ENCODE results near the gene PHF14. TPM values are rescaled to one million over a fixed set of nuclear protein-coding genes. Genes with fewer than 3 reads are reported as not detected.

The PHF14 gene
- total RNA-seq, 1 experiment from 2014 or later, result 35.4 TPM

DNA sequence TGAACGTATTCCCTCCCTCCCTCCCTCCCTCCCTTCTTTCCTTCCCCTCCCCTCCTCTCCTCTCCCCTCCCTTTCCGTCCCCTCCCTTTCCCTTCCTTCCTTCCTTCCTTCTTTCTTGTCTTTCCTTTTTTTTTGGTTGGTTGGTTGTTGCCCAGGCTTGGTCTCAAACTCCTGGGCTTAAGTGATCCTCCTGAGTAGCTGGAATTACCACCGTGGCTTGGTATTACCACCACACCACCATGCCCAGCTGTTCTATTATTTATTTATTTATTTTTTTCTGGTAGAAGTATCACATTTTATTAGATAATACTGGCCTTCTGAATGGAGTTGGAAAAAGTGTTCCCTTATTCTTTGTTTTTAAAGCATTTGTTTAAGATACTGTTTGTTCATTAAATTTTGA lies 95.9 kb downstream of the PHF14 start:
- intact Hi-C loops (cut with micrococcal nuclease), result no loop called here
- Histone ChIP-seq H3K27ac (ENCODE audit: low read length) (no peak overlapping the region), H3K4me2 (ENCODE audit: low read length) (no peak overlapping the region), H3K4me3 (ENCODE audit: low read length) (no peak overlapping the region), H3F3A (ENCODE audit: low read length, unreplicated experiment) (no peaks in the 10 kb centered on the region), H2AFZ (ENCODE audit: low read length) (no peak overlapping the region), H3K36me3 (ENCODE audit: low read depth, low read length) (no peaks in the 10 kb centered on the region; the same call in 1 of the 2 replicates), H3K27me3 (ENCODE audit: low read length) (no peaks in the 10 kb centered on the region), H3K9ac (ENCODE audit: low read length) (no peak overlapping the region), H3K4me1 (ENCODE audit: insufficient read depth, low read length) (no peaks in the 10 kb centered on the region), H4K20me1 (ENCODE audit: low read length) (no peaks in the 10 kb centered on the region), H3K9me3 (ENCODE audit: low read length) (no peaks in the 10 kb centered on the region), H3K9me2 (replicated peaks; ENCODE audit: low read length) (no peaks in the 10 kb centered on the region), H3K79me2 (ENCODE audit: low read length) (no peaks in the 10 kb centered on the region)
- TF ChIP-seq EZH2 (IDR thresholded peaks at IDR 0.05; ENCODE audit: low read length, unreplicated experiment), result no peak
- TF ChIP-seq CTCF (conservative IDR thresholded peaks at IDR 0.05; ENCODE audit: low read depth, low read length), result no peak
- TF ChIP-seq EZH2phosphoT487 (IDR thresholded peaks at IDR 0.05; ENCODE audit: borderline replicate concordance, low read length), result no peak
- POLR2A ChIA-PET (ENCODE audit: unreplicated experiment), result interaction anchor here (0.6 kb wide), 1 partner anchor 22 kb away, joined by 4 read pairs; no protein-coding TSS in a partner anchor
- ATAC-seq (no peak), DNase-seq (no peak)
- BruUV-seq (replicated peaks), result no TSS peak
- CTCF ChIA-PET, result no interaction called here

GRCh38 chr7:11077816-11078215 lies 104.1 kb downstream of the PHF14 start:
- no peaks in the 10 kb centered on the region for H3K27me3 ChIP-seq (ENCODE audit: low read length)
- TF ChIP-seq CTCF (conservative IDR thresholded peaks at IDR 0.05; ENCODE audit: low read depth, low read length) (no peak), EZH2 (IDR thresholded peaks at IDR 0.05; ENCODE audit: low read length, unreplicated experiment) (no peak), EZH2phosphoT487 (IDR thresholded peaks at IDR 0.05; ENCODE audit: borderline replicate concordance, low read length) (no peak)
- POLR2A ChIA-PET (ENCODE audit: unreplicated experiment), result no interaction called here
- H3K27ac ChIP-seq (ENCODE audit: low read length), result no peak overlapping the region
- H3K9me2 ChIP-seq (replicated peaks; ENCODE audit: low read length), result no peaks in the 10 kb centered on the region
- H3K36me3 ChIP-seq (ENCODE audit: low read depth, low read length), result no peaks in the 10 kb centered on the region
- DNase-seq, result no peak
- no peaks in the 10 kb centered on the region for H4K20me1 ChIP-seq (ENCODE audit: low read length)
- no peak overlapping the region for H2AFZ ChIP-seq (ENCODE audit: low read length)
- BruUV-seq (replicated peaks), result no TSS peak
- H3F3A ChIP-seq (ENCODE audit: low read length, unreplicated experiment), result no peaks in the 10 kb centered on the region
- ATAC-seq, result no peak
- no peak overlapping the region for H3K4me2 ChIP-seq (ENCODE audit: low read length)
- no peak overlapping the region for H3K9ac ChIP-seq (ENCODE audit: low read length)
- H3K4me1 ChIP-seq (ENCODE audit: insufficient read depth, low read length), result no peaks in the 10 kb centered on the region
- intact Hi-C loops (cut with micrococcal nuclease), result no loop called here
- H3K4me3 ChIP-seq (ENCODE audit: low read length), result no peak overlapping the region
- CTCF ChIA-PET, result no interaction called here
- no peaks in the 10 kb centered on the region for H3K79me2 ChIP-seq (ENCODE audit: low read length)
- no peaks in the 10 kb centered on the region for H3K9me3 ChIP-seq (ENCODE audit: low read length)

- BruUV-seq (replicated peaks), result no TSS peak
- no peak overlapping the region for H3K4me2 ChIP-seq (ENCODE audit: low read length)
- H3F3A ChIP-seq (ENCODE audit: low read length, unreplicated experiment), result no peaks in the 10 kb centered on the region
- no peaks in the 10 kb centered on the region for H3K9me3 ChIP-seq (ENCODE audit: low read length)
- H3K79me2 ChIP-seq (ENCODE audit: low read length), result no peaks in the 10 kb centered on the region
- no peaks in the 10 kb centered on the region for H3K9me2 ChIP-seq (replicated peaks; ENCODE audit: low read length)
- intact Hi-C loops (cut with micrococcal nuclease), result no loop called here
- H2AFZ ChIP-seq (ENCODE audit: low read length), result no peak overlapping the region
- no peak overlapping the region for H3K4me3 ChIP-seq (ENCODE audit: low read length)
- H3K9ac ChIP-seq (ENCODE audit: low read length), result no peak overlapping the region
- no peaks in the 10 kb centered on the region for H4K20me1 ChIP-seq (ENCODE audit: low read length)
- DNase-seq (no peak), ATAC-seq (no peak)
- H3K4me1 ChIP-seq (ENCODE audit: insufficient read depth, low read length), result no peaks in the 10 kb centered on the region
- ChIA-PET POLR2A (ENCODE audit: unreplicated experiment) (no interaction called here), CTCF (no interaction called here)
- no peak overlapping the region for H3K27ac ChIP-seq (ENCODE audit: low read length)
- H3K36me3 ChIP-seq (ENCODE audit: low read depth, low read length), result no peaks in the 10 kb centered on the region
- no peaks in the 10 kb centered on the region for H3K27me3 ChIP-seq (ENCODE audit: low read length)
- TF ChIP-seq EZH2 (IDR thresholded peaks at IDR 0.05; ENCODE audit: low read length, unreplicated experiment), result no peak
- TF ChIP-seq EZH2phosphoT487 (IDR thresholded peaks at IDR 0.05; ENCODE audit: borderline replicate concordance, low read length), result no peak
- TF ChIP-seq CTCF (conservative IDR thresholded peaks at IDR 0.05; ENCODE audit: low read depth, low read length), result no peak
These were observed 104.7 kb downstream of the PHF14 start for GRCh38 chr7:11078247-11078834.

All from PC-3 (cell line).